CD4-positive, alpha-beta memory T cell (primary cell): ENCODE data around the gene IGLL1. TPM values are rescaled to one million over a fixed set of nuclear protein-coding genes. Genes with fewer than 3 reads are reported as not detected.

ENCODE experiments used
- CTCF ChIA-PET: fragments of 350-600 bp; sonication (Branson Sonifier 250); formaldehyde crosslinking; loops from one replicate; lab custom pipeline; 2021; ENCODE audit warnings: inconsistent platforms; ENCODE audit not compliant: partially characterized antibody; lab: Charles Lee
- POLR2A ChIA-PET: fragments of 350-600 bp; sonication (Branson Sonifier 250); formaldehyde crosslinking; loops from one replicate; lab custom pipeline; 2021; ENCODE audit not compliant: partially characterized antibody; lab: Charles Lee
- DNase-seq, 5 donors: peaks; one replicate each; pipeline versions ENCODE4 v3.0.0 to v3.0.0-alpha.2; 2020 to 2022; ENCODE audit warnings: mixed read lengths in 1 of 5
- H3K27ac ChIP-seq: one replicate; pipeline ENCODE4 v1.7.0; 2013; ENCODE audit warnings: low read depth, low read length
- H3K27me3 ChIP-seq: 2 replicates; pipeline ENCODE4 v1.7.0; 2013; ENCODE audit warnings: mild to moderate bottlenecking, low read length, moderate library complexity; ENCODE audit not compliant: insufficient read depth
- H3K36me3 ChIP-seq: 2 replicates; pipeline ENCODE4 v1.7.0; 2013; ENCODE audit warnings: mild to moderate bottlenecking, low read length, moderate library complexity; ENCODE audit not compliant: insufficient read depth
- H3K4me1 ChIP-seq: 2 replicates; pipeline ENCODE4 v1.7.0; 2013; ENCODE audit warnings: mild to moderate bottlenecking, low read length, moderate library complexity; ENCODE audit not compliant: insufficient read depth
- H3K4me3 ChIP-seq, 2 donors: one replicate each; pipeline ENCODE4 v1.7.0; 2013; ENCODE audit warnings: low read length in 2 of 2, mild to moderate bottlenecking in 1 of 2
- H3K9me3 ChIP-seq, 2 donors: one replicate each; pipeline ENCODE4 v1.7.0; 2013; ENCODE audit warnings: low read length in 2 of 2, control low read depth in 1 of 2; ENCODE audit not compliant: control insufficient read depth in 1 of 2
- H3K27ac Mint-ChIP-seq, 7 donors: one replicate each; pipeline ENCODE4 v1.8.0; 2020 to 2021; ENCODE audit warnings: mixed read lengths in 7 of 7, mild to moderate bottlenecking in 6 of 7, inconsistent platforms in 3 of 7, moderate library complexity in 3 of 7
- H3K27me3 Mint-ChIP-seq, 2 donors: one replicate each; pipeline ENCODE4 v1.8.0; 2020 to 2021; ENCODE audit warnings: mixed read lengths in 2 of 2
- H3K36me3 Mint-ChIP-seq, 2 donors: one replicate each; pipeline ENCODE4 v1.8.0; 2020 to 2021; ENCODE audit warnings: mixed read lengths in 2 of 2, inconsistent platforms in 1 of 2, mild to moderate bottlenecking in 1 of 2
- H3K4me1 Mint-ChIP-seq, 4 donors: one replicate each; pipeline ENCODE4 v1.8.0; 2020 to 2021; ENCODE audit warnings: mixed read lengths in 4 of 4, mild to moderate bottlenecking in 1 of 4
- H3K4me3 Mint-ChIP-seq, 8 donors: one replicate each; pipeline ENCODE4 v1.8.0; 2020 to 2021; ENCODE audit warnings: mixed read lengths in 8 of 8, mild to moderate bottlenecking in 7 of 8, moderate library complexity in 6 of 8, inconsistent platforms in 3 of 8
- H3K9me3 Mint-ChIP-seq, 8 donors: one replicate each; pipeline ENCODE4 v1.8.0; 2020 to 2021; ENCODE audit warnings: mixed read lengths in 8 of 8, mild to moderate bottlenecking in 5 of 8, inconsistent platforms in 3 of 8, moderate library complexity in 1 of 8
- intact Hi-C: fragments of 100-400 bp; cut with micrococcal nuclease; formaldehyde crosslinking; loops from one replicate; pipeline ENCODE4 v1.15.1; 2023
- polyA plus RNA-seq, 2 donors: library from polyadenylated mRNA; unstranded; fragments of 300-500 nt; fragmentation: Illumina TruSeq; gene quantifications; one replicate each; pipeline ENCODE4 v1.2.3, GENCODE V29; 2021
- total RNA-seq, 2 experiments: library from RNA; stranded (reverse); gene quantifications; one replicate each; pipeline ENCODE4 v1.2.3, GENCODE V29; 2021

Gene IGLL1
- total and polyA plus RNA-seq, 4 experiments from 2014 or later: not detected

DNA sequence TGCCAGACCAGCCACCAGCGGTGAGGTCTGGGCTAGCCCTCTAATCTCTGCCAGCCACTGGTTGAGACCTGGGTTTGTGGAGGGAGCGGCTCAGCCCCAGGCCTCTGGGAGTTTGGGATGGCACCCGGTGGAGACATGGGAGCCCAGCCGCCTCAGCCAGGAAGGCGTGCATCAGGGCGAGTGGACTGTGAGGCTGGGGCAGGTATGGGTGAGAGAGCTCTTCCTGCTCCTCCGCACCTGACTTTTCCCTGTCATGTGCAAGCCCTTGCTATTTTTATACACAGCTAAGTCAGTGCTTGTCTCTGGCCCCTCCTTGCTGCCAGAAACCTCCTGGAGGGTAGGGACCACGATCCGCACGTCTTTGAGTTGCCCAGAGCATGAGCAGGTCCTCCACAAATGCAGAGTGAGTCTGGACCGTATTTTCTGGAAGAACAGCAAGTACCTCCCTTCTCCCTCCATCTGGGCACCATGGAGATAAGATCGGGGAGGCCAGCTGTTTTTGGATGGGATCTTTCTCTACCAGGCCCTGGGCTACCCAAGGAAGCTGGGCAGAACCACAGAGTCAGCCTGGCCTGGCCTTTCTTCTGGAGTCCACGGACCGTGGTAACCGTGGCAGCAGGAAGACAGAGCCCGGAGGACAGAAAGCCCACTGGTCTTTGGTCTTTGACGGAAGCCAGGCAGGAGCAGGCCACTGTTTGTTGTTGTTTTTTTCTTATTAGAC is 53.3 kb downstream of the IGLL1 start:
- Histone ChIP-seq H3K9me3 (no peaks in the 10 kb centered on the region), H3K27me3 (no peaks in the 10 kb centered on the region), H3K36me3 (no peaks in the 10 kb centered on the region), H3K4me1 (no peaks in the 10 kb centered on the region), H3K27ac (no peak overlapping the region), H3K4me3 (no peak overlapping the region)
- no peaks in the 10 kb centered on the region for H3K4me1 Mint-ChIP-seq
- intact Hi-C loops: no loop called here
- CTCF ChIA-PET: no interaction called here
- DNase-seq: no peak
- peaks cover 0 to 1% (median 0%) of the 10 kb centered on the region in 8 donors for H3K9me3 Mint-ChIP-seq
- peaks cover 3 to 9% of the 10 kb centered on the region in 2 donors for H3K27me3 Mint-ChIP-seq
- no peak overlapping the region for H3K4me3 Mint-ChIP-seq
- no peaks in the 10 kb centered on the region for H3K36me3 Mint-ChIP-seq
- no peak overlapping the region for H3K27ac Mint-ChIP-seq
- POLR2A ChIA-PET: no interaction called here

DNA sequence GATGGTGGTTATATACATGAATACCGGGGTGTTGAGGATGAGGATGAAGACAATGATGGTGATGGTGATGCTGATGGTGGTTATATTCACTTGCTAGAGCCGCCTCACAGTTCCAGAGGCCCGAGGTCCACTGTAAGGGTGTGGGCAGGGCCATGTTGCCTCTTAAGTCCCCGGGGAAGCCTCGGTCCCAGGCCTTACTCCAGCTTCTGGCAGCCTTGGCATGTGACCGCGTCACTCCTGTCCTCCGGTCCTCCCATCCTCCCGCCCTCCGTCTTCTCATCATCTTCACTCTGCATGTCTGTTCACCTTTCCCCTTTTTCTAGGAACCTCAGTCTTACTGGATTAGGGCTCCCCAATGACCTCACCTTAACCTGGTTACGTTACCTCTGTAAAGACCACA is 54.6 kb downstream of the IGLL1 start:
- Mint-ChIP-seq H3K36me3 (no peaks in the 10 kb centered on the region), H3K27ac (peak overlapping the region in 1 of 7 donors; percentile 20), H3K4me1 (peaks cover 3 to 6% (median 4%) of the 10 kb centered on the region in 4 donors), H3K27me3 (peaks cover 4 to 7% of the 10 kb centered on the region in 2 donors), H3K4me3 (no peak overlapping the region), H3K9me3 (peaks cover 0 to 1% (median 0%) of the 10 kb centered on the region in 8 donors)
- Histone ChIP-seq H3K4me1 (peaks cover 7% of the 10 kb centered on the region), H3K36me3 (no peaks in the 10 kb centered on the region), H3K9me3 (no peaks in the 10 kb centered on the region), H3K27ac (no peak overlapping the region), H3K27me3 (peaks cover 9% of the 10 kb centered on the region), H3K4me3 (no peak overlapping the region)
- intact Hi-C loops: no loop called here
- ChIA-PET POLR2A (no interaction called here), CTCF (no interaction called here)
- DNase-seq: no peak

DNA sequence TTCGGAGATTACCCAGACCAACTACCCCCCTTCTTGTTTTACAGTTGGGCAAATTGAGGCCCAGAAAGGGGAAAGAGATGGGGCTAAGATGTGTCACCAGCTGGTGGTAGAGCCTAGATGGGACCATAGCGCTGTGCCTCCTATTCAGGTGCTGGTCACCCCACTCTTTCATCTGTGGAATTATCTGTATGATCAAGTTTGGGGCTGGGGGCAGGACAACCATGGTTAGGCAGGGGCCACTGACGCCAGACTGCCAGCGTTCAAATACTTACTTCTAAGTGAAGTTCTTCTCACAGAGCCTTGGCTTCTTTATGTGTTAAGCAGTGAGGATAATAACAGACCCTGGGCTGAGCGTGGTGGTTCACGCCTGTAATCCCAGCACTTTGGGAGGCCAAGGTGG is 55.9 kb downstream of the IGLL1 start:
- POLR2A ChIA-PET: no interaction called here

DNA sequence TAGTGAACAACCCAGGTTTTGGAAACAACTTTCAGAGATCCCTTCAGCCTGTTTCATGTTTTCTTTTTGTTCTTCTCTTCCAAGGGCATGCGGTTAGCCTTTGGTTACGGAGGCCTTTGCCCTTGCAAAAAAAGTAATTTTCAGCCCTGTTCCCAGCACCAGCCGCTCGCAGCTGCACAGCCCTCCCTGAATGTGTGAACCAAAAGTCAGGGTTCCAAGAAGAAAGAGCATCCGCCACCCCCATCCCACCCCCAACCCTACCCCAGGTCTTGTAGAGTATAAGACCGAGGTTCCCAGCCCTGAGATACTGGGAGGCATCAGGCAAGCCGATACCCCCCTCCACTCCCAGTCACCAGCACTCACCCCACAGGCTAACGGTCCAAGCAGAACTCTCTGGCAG is 56.4 kb downstream of the IGLL1 start:
- Histone ChIP-seq H3K27me3 (peaks cover 9% of the 10 kb centered on the region), H3K9me3 (no peaks in the 10 kb centered on the region), H3K4me1 (peaks cover 7% of the 10 kb centered on the region), H3K4me3 (no peak overlapping the region), H3K36me3 (no peaks in the 10 kb centered on the region), H3K27ac (no peak overlapping the region)
- POLR2A ChIA-PET: no interaction called here
- DNase-seq: no peak
- intact Hi-C loops: no loop called here
- Mint-ChIP-seq H3K9me3 (no peaks in the 10 kb centered on the region), H3K4me1 (peaks cover 3 to 6% (median 4%) of the 10 kb centered on the region in 4 donors), H3K36me3 (no peaks in the 10 kb centered on the region), H3K27ac (no peak overlapping the region), H3K27me3 (peaks cover 6 to 12% of the 10 kb centered on the region in 2 donors), H3K4me3 (peak overlapping the region in 1 of 8 donors; percentile 35)
- CTCF ChIA-PET: no interaction called here

More for the DNA sequence above, 55.9 kb downstream of the IGLL1 start:
- Histone ChIP-seq H3K9me3 (no peaks in the 10 kb centered on the region), H3K27ac (no peak overlapping the region), H3K27me3 (peaks cover 9% of the 10 kb centered on the region), H3K4me3 (no peak overlapping the region), H3K4me1 (peaks cover 7% of the 10 kb centered on the region), H3K36me3 (no peaks in the 10 kb centered on the region)
- no peak overlapping the region for H3K27ac Mint-ChIP-seq
- CTCF ChIA-PET: no interaction called here
- intact Hi-C loops: no loop called here
- no peak for DNase-seq
- peaks cover 3 to 6% (median 4%) of the 10 kb centered on the region in 4 donors for H3K4me1 Mint-ChIP-seq
- no peak overlapping the region for H3K4me3 Mint-ChIP-seq
- no peaks in the 10 kb centered on the region for H3K36me3 Mint-ChIP-seq
- peaks cover 7 to 10% of the 10 kb centered on the region in 2 donors for H3K27me3 Mint-ChIP-seq
- peaks cover 0 to 1% (median 0%) of the 10 kb centered on the region in 8 donors for H3K9me3 Mint-ChIP-seq

Other genes with a start within 250 kb of the IGLL1 start
- 1 to 10 TPM; 4.2 to 4.5 TPM for gene DRICH1, start 52.0 kb upstream of the IGLL1 start, total RNA-seq
- gene DRICH1, start 52.0 kb upstream of the IGLL1 start, polyA plus RNA-seq: not detected
- 1 to 10 TPM; 7.2 to 9.8 TPM for gene RGL4, start 110.7 kb upstream of the IGLL1 start, total RNA-seq
- 10 to 100 TPM; 58.3 to 64.9 TPM for gene RGL4, start 110.7 kb upstream of the IGLL1 start, polyA plus RNA-seq
- gene ZNF70, start 170.8 kb upstream of the IGLL1 start, total RNA-seq: 1 to 10 TPM; 6.4 to 7.4 TPM
- under 1 TPM in 1 of 2 donors, not detected in 1; 0.37 TPM for gene ZNF70, start 170.8 kb upstream of the IGLL1 start, polyA plus RNA-seq
- gene VPREB3, start 174.1 kb upstream of the IGLL1 start, total RNA-seq: not detected
- 1 to 10 TPM; 1.2 to 5.5 TPM for gene VPREB3, start 174.1 kb upstream of the IGLL1 start, polyA plus RNA-seq
- gene C22orf15, start 182.7 kb upstream of the IGLL1 start, total RNA-seq: 1 to 10 TPM; 1.5 to 1.9 TPM
- 1 to 10 TPM in 1 of 2 donors, under 1 TPM in 1; 0.34 to 1.2 TPM for gene C22orf15, start 182.7 kb upstream of the IGLL1 start, polyA plus RNA-seq
- 10 to 100 TPM; 44.7 to 45.9 TPM for gene CHCHD10, start 187.7 kb upstream of the IGLL1 start, total RNA-seq
- gene CHCHD10, start 187.7 kb upstream of the IGLL1 start, polyA plus RNA-seq: 10 to 100 TPM; 16.3 to 33.1 TPM
- gene MMP11, start 192.6 kb upstream of the IGLL1 start, total RNA-seq: 1 to 10 TPM in 1 of 2 experiments, under 1 TPM in 1; 0.79 to 1.6 TPM
- 1 to 10 TPM; 1.0 to 1.1 TPM for gene MMP11, start 192.6 kb upstream of the IGLL1 start, polyA plus RNA-seq
- 10 to 100 TPM; 41.2 to 42.3 TPM for gene SMARCB1, start 206.7 kb upstream of the IGLL1 start, total RNA-seq
- gene SMARCB1, start 206.7 kb upstream of the IGLL1 start, polyA plus RNA-seq: 10 to 100 TPM; 36.6 to 46.0 TPM